Loucy (cell line): Measurements from ENCODE around the gene OR5H14.

Source experiments
- H2AFZ ChIP-seq: fragments of 200-600 bp; sonication (generic); 2 replicates; pipeline ENCODE4 v1.6.0; 2016; ENCODE audit warnings: antibody characterized with exemption, mild to moderate bottlenecking, low read length, moderate library complexity
- H3F3A ChIP-seq: fragments of 200-600 bp; 2 replicates; pipeline ENCODE4 v1.6.0; 2016; ENCODE audit warnings: antibody characterized with exemption, low read depth, mild to moderate bottlenecking
- H3K27me3 ChIP-seq: fragments of 200-600 bp; sonication (generic); 2 replicates; pipeline ENCODE4 v1.6.1; 2014; ENCODE audit warnings: low read length, mild to moderate bottlenecking; ENCODE audit not compliant: insufficient read depth, poor library complexity, severe bottlenecking
- H3K36me3 ChIP-seq: fragments of 200-600 bp; sonication (generic); 2 replicates; pipeline ENCODE4 v1.6.1; 2016; ENCODE audit warnings: low read length; ENCODE audit not compliant: insufficient read depth
- H3K4me1 ChIP-seq: fragments of 200-600 bp; sonication (generic); 2 replicates; pipeline ENCODE4 v1.5.1; 2014; ENCODE audit warnings: low read length, mild to moderate bottlenecking; ENCODE audit not compliant: insufficient read depth, poor library complexity, severe bottlenecking
- H3K4me2 ChIP-seq: fragments of 200-600 bp; sonication (generic); 2 replicates; pipeline ENCODE4 v1.6.0; 2014; ENCODE audit warnings: antibody characterized with exemption, low read length, low read depth, mild to moderate bottlenecking; ENCODE audit not compliant: poor library complexity, severe bottlenecking
- H3K4me3 ChIP-seq: fragments of 200-600 bp; sonication (generic); 2 replicates; pipeline ENCODE4 v1.5.1; 2014; ENCODE audit warnings: low read length, mild to moderate bottlenecking, mixed read lengths; ENCODE audit not compliant: poor library complexity, severe bottlenecking
- H3K79me2 ChIP-seq: fragments of 200-600 bp; sonication (generic); 2 replicates; pipeline ENCODE4 v1.6.1; 2014; ENCODE audit warnings: low read length; ENCODE audit not compliant: insufficient read depth
- H3K9ac ChIP-seq: fragments of 200-600 bp; sonication (generic); 2 replicates; pipeline ENCODE4 v1.6.0; 2014; ENCODE audit warnings: mild to moderate bottlenecking, low read depth, low read length, moderate library complexity; ENCODE audit not compliant: poor library complexity, severe bottlenecking
- H3K9me2 ChIP-seq: fragments of 200-600 bp; sonication (generic); replicated peaks from 2 replicates; pipeline ENCODE4 v1.6.1; 2016; ENCODE audit warnings: low read depth, low read length, mixed read lengths
- H3K9me3 ChIP-seq: fragments of 200-600 bp; sonication (generic); 2 replicates; pipeline ENCODE4 v1.6.1; 2014; ENCODE audit warnings: mild to moderate bottlenecking, antibody characterized with exemption, low read length, low read depth; ENCODE audit not compliant: insufficient read depth
- H4K20me1 ChIP-seq: fragments of 200-600 bp; sonication (generic); 2 replicates; pipeline ENCODE4 v1.6.0; 2014; ENCODE audit warnings: antibody characterized with exemption, low read length, mild to moderate bottlenecking; ENCODE audit not compliant: insufficient read depth, poor library complexity, severe bottlenecking
- CTCF ChIP-seq: fragments of 200-600 bp; sonication (generic); conservative IDR thresholded peaks from 2 replicates; pipeline ENCODE4 v1.5.1; 2014; ENCODE audit warnings: mild to moderate bottlenecking, antibody characterized with exemption, low read length
- EZH2phosphoT487 ChIP-seq: fragments of 200-600 bp; IDR thresholded peaks from 2 replicates; pipeline ENCODE4 v1.6.1; 2018; ENCODE audit warnings: antibody characterized with exemption, mild to moderate bottlenecking, moderate library complexity, borderline replicate concordance

Gene OR5H14

GRCh38 chr3:98147179-98147578 is at the start of gene OR5H14:
TSS of gene OR5H14 (plus strand) at chr3:98147479. CDS start at chr3:98149386, 1,907 bp downstream.
- no peak within 1 kb of the TSS for H3K9ac ChIP-seq
- H3K9me2 ChIP-seq = no peaks in the 10 kb centered on the region
- H3F3A ChIP-seq = no peaks in the 10 kb centered on the region
- H3K79me2 ChIP-seq = no peaks in the 10 kb centered on the region
- H3K4me1 ChIP-seq = no peaks in the 10 kb centered on the region
- no peaks in the 10 kb centered on the region for H3K27me3 ChIP-seq
- H3K4me3 ChIP-seq = no peak within 1 kb of the TSS
- no peak within 1 kb of the TSS for H2AFZ ChIP-seq
- no peaks in the 10 kb centered on the region for H3K9me3 ChIP-seq
- H4K20me1 ChIP-seq = no peaks in the 10 kb centered on the region
- H3K4me2 ChIP-seq = no peak within 1 kb of the TSS
- no peaks in the 10 kb centered on the region for H3K36me3 ChIP-seq
- TF ChIP-seq EZH2phosphoT487 (no peak), CTCF (no peak)

- H3K36me3 ChIP-seq = no peaks in the 10 kb centered on the region
- H3K4me3 ChIP-seq = no peak overlapping the region
- H3K9me3 ChIP-seq = no peaks in the 10 kb centered on the region
- H2AFZ ChIP-seq = no peak overlapping the region
- no peak for TF ChIP-seq EZH2phosphoT487
- TF ChIP-seq CTCF = no peak
- H3F3A ChIP-seq = no peaks in the 10 kb centered on the region
- no peak overlapping the region for H3K9ac ChIP-seq
- H3K27me3 ChIP-seq = no peaks in the 10 kb centered on the region
- H3K79me2 ChIP-seq = no peaks in the 10 kb centered on the region
- H3K4me2 ChIP-seq = no peak overlapping the region
- no peaks in the 10 kb centered on the region for H3K4me1 ChIP-seq
- no peaks in the 10 kb centered on the region for H4K20me1 ChIP-seq
- H3K9me2 ChIP-seq = no peaks in the 10 kb centered on the region
Measured at GRCh38 chr3:98099848-98100247, 47.4 kb upstream of the OR5H14 start.

GRCh38 chr3:98108162-98108561 is 39.1 kb upstream of the OR5H14 start:
- no peaks in the 10 kb centered on the region for H3K9me3 ChIP-seq
- no peaks in the 10 kb centered on the region for H3F3A ChIP-seq
- no peak overlapping the region for H3K4me2 ChIP-seq
- no peaks in the 10 kb centered on the region for H3K4me1 ChIP-seq
- H3K27me3 ChIP-seq = no peaks in the 10 kb centered on the region
- no peak overlapping the region for H3K9ac ChIP-seq
- no peaks in the 10 kb centered on the region for H3K79me2 ChIP-seq
- no peaks in the 10 kb centered on the region for H3K9me2 ChIP-seq
- no peaks in the 10 kb centered on the region for H4K20me1 ChIP-seq
- no peaks in the 10 kb centered on the region for H3K36me3 ChIP-seq
- H3K4me3 ChIP-seq = no peak overlapping the region
- no peak for TF ChIP-seq CTCF
- TF ChIP-seq EZH2phosphoT487 = no peak
- H2AFZ ChIP-seq = no peak overlapping the region
